HCT116 (cell line): ENCODE results near the gene ERN1. TPM values are rescaled to one million over a fixed set of nuclear protein-coding genes. Genes with fewer than 3 reads are reported as not detected.

ENCODE experiments used
- ATAC-seq: fragments of 200-7000 bp; cut with Tn5 transposase; 2 replicates; pipeline ENCODE4 v1.9.1; 2020; ENCODE audit warnings: mild to moderate bottlenecking, moderate library complexity
- BruUV-seq: library from RNA; stranded (reverse); fragments of 400-500 nt; replicated peaks from 2 replicates; lab custom pipeline; 2021; lab: Mats Ljungman, UMichigan
- CTCF ChIA-PET: fragments of 300-600 bp; sonication (Branson Sonifier 250); formaldehyde crosslinking; loops from one replicate; lab custom pipeline; 2021; ENCODE audit warnings: antibody characterized with exemption; lab: Charles Lee
- POLR2A ChIA-PET: fragments of 300-600, 350-600 bp; sonication (Branson Sonifier 250); formaldehyde crosslinking; loops from one replicate; lab custom pipeline; 2021; ENCODE audit warnings: antibody characterized with exemption; lab: Charles Lee
- RAD21 ChIA-PET, 2 experiments: fragments of 300-600 bp; sonication (Branson Sonifier 250); formaldehyde crosslinking; loops; one replicate each; lab custom pipeline; 2023; ENCODE audit warnings: low total read pairs in 2 of 2; ENCODE audit not compliant: uncharacterized antibody in 2 of 2, unreplicated experiment in 2 of 2, low non-redundant PET in 1 of 2; lab: Charles Lee
- DNase-seq: peaks from one replicate; pipeline ENCODE4 v3.0.0-alpha.2; 2010; ENCODE audit warnings: low read depth, low spot score
- H2AFZ ChIP-seq: fragments of 200-600 bp; shearing (Covaris generic), sonication (generic); 2 replicates; pipeline ENCODE4 v1.6.1; 2017; ENCODE audit warnings: low read depth, mixed run types, mixed read lengths, antibody characterized with exemption, low read length; ENCODE audit not compliant: poor library complexity, severe bottlenecking
- H3K27ac ChIP-seq: 2 replicates; pipeline ENCODE4 v1.5.1; 2012; ENCODE audit warnings: low read depth, low read length
- H3K27me3 ChIP-seq: fragments of 200-600 bp; sonication (generic); 2 replicates; pipeline ENCODE4 v1.6.1; 2016; ENCODE audit warnings: mixed run types, low read length, mixed read lengths; ENCODE audit not compliant: insufficient read depth
- H3K36me3 ChIP-seq, 2 experiments: fragments of 200-500 bp in 1 of 2; fragments of 200-600 bp in 1 of 2; sonication (Bioruptor generic) in 1 of 2; sonication (generic) in 1 of 2; 2 replicates each; pipeline versions ENCODE4 v1.5.1 to v1.6.1; 2014 to 2016; ENCODE audit warnings: low read length in 2 of 2, inconsistent platforms in 1 of 2, mixed read lengths in 1 of 2, mixed run types in 1 of 2; ENCODE audit not compliant: insufficient read depth in 2 of 2, control insufficient read depth in 1 of 2
- H3K4me1 ChIP-seq, 2 experiments: fragments of 200-600 bp in 1 of 2; sonication (generic) in 1 of 2; 2 replicates each; pipeline versions ENCODE4 v1.5.1 to v1.6.1; 2012 to 2017; ENCODE audit warnings: low read length in 2 of 2, inconsistent platforms in 1 of 2, mild to moderate bottlenecking in 1 of 2, mixed read lengths in 1 of 2, mixed run types in 1 of 2, moderate library complexity in 1 of 2; ENCODE audit not compliant: insufficient read depth in 2 of 2, control insufficient read depth in 1 of 2
- H3K4me2 ChIP-seq: fragments of 200-600 bp; sonication (generic); 2 replicates; pipeline ENCODE4 v1.6.1; 2017; ENCODE audit warnings: mixed run types, low read length, mixed read lengths
- H3K4me3 ChIP-seq, 2 experiments: fragments of 200-600 bp in 1 of 2; sonication (generic) in 1 of 2; replicated peaks in 1 of 2; 2 replicates each; pipeline ENCODE4 v1.5.1; 2011 to 2016; ENCODE audit warnings: low read length in 2 of 2, control low read depth in 1 of 2, low read depth in 1 of 2, mild to moderate bottlenecking in 1 of 2, mixed read lengths in 1 of 2, mixed run types in 1 of 2
- H3K79me2 ChIP-seq: fragments of 200-600 bp; sonication (generic); 2 replicates; pipeline ENCODE4 v1.6.1; 2017; ENCODE audit warnings: mild to moderate bottlenecking, mixed run types, low read length, moderate library complexity, mixed read lengths; ENCODE audit not compliant: insufficient read depth
- H3K9ac ChIP-seq: fragments of 200-600 bp; sonication (generic); 2 replicates; pipeline ENCODE4 v1.6.1; 2016; ENCODE audit warnings: low read length, mixed read lengths
- H3K9me2 ChIP-seq: fragments of 200-600 bp; sonication (generic), shearing (Covaris generic); 2 replicates; pipeline ENCODE4 v1.6.1; 2017; ENCODE audit warnings: mixed run types, mild to moderate bottlenecking, moderate library complexity; ENCODE audit not compliant: insufficient read depth
- H3K9me3 ChIP-seq, 2 experiments: fragments of 200-500 bp in 1 of 2; fragments of 200-600 bp in 1 of 2; sonication (Bioruptor generic) in 1 of 2; sonication (generic) in 1 of 2; 2 replicates each; pipeline ENCODE4 v1.6.1; 2014 to 2017; ENCODE audit warnings: low read length in 2 of 2, mixed read lengths in 2 of 2, inconsistent platforms in 1 of 2, low read depth in 1 of 2, mild to moderate bottlenecking in 1 of 2, mixed run types in 1 of 2, moderate library complexity in 1 of 2; ENCODE audit not compliant: control insufficient read depth in 1 of 2, insufficient read depth in 1 of 2
- H4K20me1 ChIP-seq: fragments of 200-600 bp; sonication (generic), shearing (Covaris generic); 2 replicates; pipeline ENCODE4 v1.6.1; 2017; ENCODE audit warnings: mixed run types, mild to moderate bottlenecking, moderate library complexity; ENCODE audit not compliant: insufficient read depth
- ATF3 ChIP-seq: IDR thresholded peaks from 2 replicates; pipeline ENCODE4 v1.6.1; 2012
- CEBPB ChIP-seq: IDR thresholded peaks from 2 replicates; pipeline ENCODE4 v1.6.1; 2012; ENCODE audit warnings: low read depth
- CTCF ChIP-seq, 3 experiments: fragments of 200-600 bp in 1 of 3; sonication (generic) in 1 of 3; IDR thresholded peaks in 2 of 3; conservative IDR thresholded peaks in 1 of 3; 2 replicates each; pipeline ENCODE4 v1.5.1; 2012 to 2017; ENCODE audit warnings: low read depth in 2 of 3, low read length in 2 of 3, antibody characterized with exemption in 1 of 3, borderline replicate concordance in 1 of 3, control low read depth in 1 of 3, mild to moderate bottlenecking in 1 of 3, mixed read lengths in 1 of 3, mixed run types in 1 of 3, moderate library complexity in 1 of 3; ENCODE audit not compliant: insufficient read depth in 1 of 3
- ELF1 ChIP-seq: IDR thresholded peaks from 2 replicates; pipeline ENCODE4 v1.6.1; 2012; ENCODE audit warnings: low read depth, borderline replicate concordance
- EZH2phosphoT487 ChIP-seq: fragments of 200-600 bp; IDR thresholded peaks from 2 replicates; pipeline ENCODE4 v1.6.1; 2018; ENCODE audit warnings: antibody characterized with exemption, borderline replicate concordance
- FOSL1 ChIP-seq: IDR thresholded peaks from 2 replicates; pipeline ENCODE4 v1.6.1; 2012; ENCODE audit warnings: low read depth
- SIN3A ChIP-seq: IDR thresholded peaks from 2 replicates; pipeline ENCODE4 v1.6.1; 2012; ENCODE audit warnings: low read depth
- SP1 ChIP-seq: IDR thresholded peaks from 2 replicates; pipeline ENCODE4 v1.6.1; 2012; ENCODE audit warnings: low read depth
- SRF ChIP-seq: IDR thresholded peaks from 2 replicates; pipeline ENCODE4 v1.6.1; 2012; ENCODE audit warnings: low read depth
- TCF7L2 ChIP-seq: IDR thresholded peaks from 2 replicates; pipeline ENCODE4 v1.7.0; 2011; ENCODE audit warnings: borderline replicate concordance, inconsistent platforms; ENCODE audit not compliant: insufficient read depth, insufficient read length; ENCODE audit errors: extremely low read depth
- YY1 ChIP-seq: IDR thresholded peaks from 2 replicates; pipeline ENCODE4 v1.6.1; 2011; ENCODE audit warnings: low read length, low read depth, moderate library complexity, mild to moderate bottlenecking; ENCODE audit not compliant: insufficient replicate concordance; ENCODE audit errors: extremely low read depth
- ZBTB33 ChIP-seq: IDR thresholded peaks from 2 replicates; pipeline ENCODE4 v1.6.1; 2011; ENCODE audit warnings: mild to moderate bottlenecking, low read length, moderate library complexity; ENCODE audit not compliant: insufficient replicate concordance; ENCODE audit errors: extremely low read depth
- ZFX ChIP-seq: fragments of 450-650 bp; IDR thresholded peaks from 2 replicates; pipeline ENCODE4 v1.6.1; 2017
- ZNF274 ChIP-seq: fragments of 200-500 bp; sonication (Bioruptor generic); IDR thresholded peaks from 2 replicates; pipeline ENCODE4 v1.6.1; 2014; ENCODE audit warnings: mild to moderate bottlenecking, low read depth, low read length, inconsistent platforms
- intact Hi-C: fragments of 100-400 bp; cut with micrococcal nuclease; formaldehyde crosslinking; loops from 2 replicates; pipeline ENCODE4 v1.10.0; 2022
- total RNA-seq: library from RNA; stranded (reverse); gene quantifications from one replicate; pipeline ENCODE4 v1.2.1, GENCODE V29; 2021; ENCODE audit not compliant: unreplicated experiment

The ERN1 gene
- total RNA-seq, 1 experiment from 2014 or later = 28.2 TPM

DNA sequence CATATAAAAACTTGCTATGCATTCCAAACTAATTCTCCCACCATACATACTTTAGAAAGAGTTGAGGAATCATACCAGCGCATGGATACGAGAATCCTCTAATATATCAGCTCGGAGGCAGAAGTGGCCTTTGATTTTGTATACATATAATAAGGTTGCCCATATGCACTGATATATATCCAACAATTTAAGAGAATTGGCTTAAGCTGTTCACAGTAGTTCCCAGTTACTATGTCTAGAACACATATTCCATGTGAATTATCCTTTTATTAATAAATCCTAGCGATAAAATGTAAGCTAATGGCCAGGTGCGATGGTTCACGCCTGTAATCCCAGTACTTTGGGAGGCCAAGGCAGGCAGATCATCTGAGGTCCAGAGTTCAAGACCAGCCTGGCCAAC, 19.3 kb upstream of the ERN1 start:
- Histone ChIP-seq H3K27me3 (no peaks in the 10 kb centered on the region), H3K79me2 (peaks cover 12% of the 10 kb centered on the region; the same call in 1 of the 2 replicates), H3K36me3 (peaks cover 0 to 21% of the 10 kb centered on the region in 2 experiments; a peak in 2 of 4 replicates), H3K4me1 (peaks cover 6 to 29% of the 10 kb centered on the region in 2 experiments; a peak in 3 of 4 replicates), H3K4me3 (no peak overlapping the region), H2AFZ (no peak overlapping the region), H4K20me1 (no peaks in the 10 kb centered on the region), H3K9ac (no peak overlapping the region), H3K9me2 (no peaks in the 10 kb centered on the region), H3K27ac (peak overlapping the region; percentile 95; the same call in 1 of the 2 replicates), H3K4me2 (no peak overlapping the region), H3K9me3 (no peaks in the 10 kb centered on the region)
- CTCF ChIA-PET = interaction anchor here (1.0 to 3.0 kb wide), 9 partner anchors 15 to 271 kb away, joined by 3 to 26 read pairs (median 6); partner anchors contain the start of genes GH1 and TEX2
- no TSS peak for BruUV-seq
- POLR2A ChIA-PET = interaction anchor here (1.0 to 1.6 kb wide), 4 partner anchors 20 to 121 kb away, joined by 3 to 6 read pairs (median 4); no protein-coding TSS in a partner anchor
- DNase-seq = no peak
- ATAC-seq = no peak
- RAD21 ChIA-PET = no interaction called here
- intact Hi-C loops = loop anchor here (5.0 to 10.0 kb wide), 3 partner anchors 113 to 346 kb away; partner anchors contain the start of genes POLG2 and TEX2
- TF ChIP-seq SP1 (no peak), TCF7L2 (no peak)

DNA sequence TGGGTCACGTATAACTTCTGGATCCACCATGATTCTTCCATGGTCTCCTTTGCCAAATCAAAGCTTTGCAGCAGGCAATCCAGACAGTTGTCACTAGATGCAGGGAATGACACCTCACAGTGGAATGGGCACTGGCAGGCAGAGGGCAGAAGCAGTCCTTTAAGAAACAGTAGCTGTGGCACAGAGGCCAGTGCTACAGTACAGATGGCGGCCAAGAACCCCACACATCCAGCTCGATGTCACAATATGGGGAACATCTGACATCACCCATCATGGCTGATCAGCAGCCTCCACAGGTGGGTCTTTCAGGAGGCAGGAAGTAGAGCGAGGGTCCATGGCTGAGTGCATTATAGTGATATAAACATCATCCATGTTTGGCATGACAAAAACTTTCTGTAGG, 18.8 kb upstream of the ERN1 start:
- no peak for DNase-seq
- RAD21 ChIA-PET = interaction anchor here (0.9 to 1.6 kb wide), 2 partner anchors 133 kb away, joined by 3 to 6 read pairs; no protein-coding TSS in a partner anchor
- no TSS peak for BruUV-seq
- Histone ChIP-seq H3K36me3 (peaks cover 0 to 21% of the 10 kb centered on the region in 2 experiments; a peak in 2 of 4 replicates), H3K79me2 (peaks cover 12% of the 10 kb centered on the region; the same call in 1 of the 2 replicates), H4K20me1 (no peaks in the 10 kb centered on the region), H3K9me2 (no peaks in the 10 kb centered on the region), H3K4me3 (no peak overlapping the region), H3K27ac (peak overlapping the region; percentile 95), H3K4me2 (no peak overlapping the region), H3K9me3 (no peaks in the 10 kb centered on the region), H2AFZ (no peak overlapping the region), H3K4me1 (peaks cover 6 to 29% of the 10 kb centered on the region in 2 experiments; a peak in 3 of 4 replicates), H3K27me3 (no peaks in the 10 kb centered on the region), H3K9ac (no peak overlapping the region)
- POLR2A ChIA-PET = interaction anchor here (0.8 to 4.8 kb wide), 5 partner anchors 19 to 133 kb away, joined by 3 to 27 read pairs (median 5); no protein-coding TSS in a partner anchor
- peak; percentile 18 for ATAC-seq
- intact Hi-C loops = loop anchor here (1.0 to 10.0 kb wide), 4 partner anchors 114 to 346 kb away; partner anchors contain the start of genes POLG2 and TEX2
- CTCF ChIA-PET = interaction anchor here (1.0 to 3.0 kb wide), 9 partner anchors 15 to 271 kb away, joined by 3 to 26 read pairs (median 6); partner anchors contain the start of genes GH1 and TEX2
- no peak for TF ChIP-seq ELF1
- no peak for TF ChIP-seq ATF3
- TF ChIP-seq ZFX = no peak
- peak; percentile 45 for TF ChIP-seq YY1
- no peak for TF ChIP-seq ZNF274
- peak in 2 of 3 experiments; percentile 33 to 43; a peak in 3 of 6 replicates for TF ChIP-seq CTCF (IDR thresholded peaks at IDR 0.05 in 2 of 3, conservative IDR thresholded peaks at IDR 0.05 in 1 of 3; ENCODE audit: borderline replicate concordance in 1 of 3, insufficient read depth in 1 of 3, low read depth in 2 of 3, low read length in 2 of 3)
- peak; percentile 36 for TF ChIP-seq ZBTB33
- TF ChIP-seq EZH2phosphoT487 = no peak
- TF ChIP-seq SP1 = no peak
- TF ChIP-seq CEBPB = peak; percentile 77
- TF ChIP-seq SIN3A = peak; percentile 59
- TF ChIP-seq FOSL1 = no peak
- peak; percentile 4; the same call in 1 of the 2 replicates for TF ChIP-seq SRF
